Measurements from ENCODE around the gene ACTL10. TPM values are rescaled to one million over a fixed set of nuclear protein-coding genes. Genes with fewer than 3 reads are reported as not detected.

ACTL10 gene
- total and polyA plus RNA-seq, 4 donors, result 0.50 to 1.2 (median 0.80) TPM

GRCh38 chr20:33660685-33661058, 6.1 kb upstream of the ACTL10 start:
- Histone ChIP-seq H3K27ac (ENCODE audit: low read depth, low read length) (no peak overlapping the region), H3K4me1 (ENCODE audit: control insufficient read depth, insufficient read depth, low read length) (peaks cover 25% of the 10 kb centered on the region), H3K36me3 (ENCODE audit: control insufficient read depth, insufficient read depth, low read length) (peaks cover 51% of the 10 kb centered on the region), H3K9me3 (ENCODE audit: control insufficient read depth, insufficient read depth, low read length) (no peaks in the 10 kb centered on the region), H3K4me3 (ENCODE audit: low read depth, low read length) (no peak overlapping the region), H3K27me3 (ENCODE audit: control insufficient read depth, insufficient read depth, low read length) (no peaks in the 10 kb centered on the region)
- DNase-seq (ENCODE audit: low read depth in 4 of 6, low spot score in 6 of 6), result no peak
- WGBS (ENCODE audit: insufficient coverage), result 85% methylated on average over 7 of the region's 7 CpGs

- DNase-seq (ENCODE audit: low read depth in 4 of 6, low spot score in 6 of 6), result no peak
- Histone ChIP-seq H3K36me3 (ENCODE audit: control insufficient read depth, insufficient read depth, low read length) (peaks cover 36% of the 10 kb centered on the region), H3K27me3 (ENCODE audit: control insufficient read depth, insufficient read depth, low read length) (no peaks in the 10 kb centered on the region), H3K4me3 (ENCODE audit: low read depth, low read length) (peak within 1 kb of the TSS; percentile 79), H3K9me3 (ENCODE audit: control insufficient read depth, insufficient read depth, low read length) (no peaks in the 10 kb centered on the region), H3K4me1 (ENCODE audit: control insufficient read depth, insufficient read depth, low read length) (peaks cover 36% of the 10 kb centered on the region), H3K27ac (ENCODE audit: low read depth, low read length) (peak within 1 kb of the TSS; percentile 89)
- 96% methylated on average over 7 of the region's 10 CpGs for WGBS (ENCODE audit: insufficient coverage)
Measured at GRCh38 chr20:33662172-33662571, 4.6 kb upstream of the ACTL10 start, which contains the start of gene C20orf144. Gene C20orf144, plus strand, starts transcription at chr20:33662327. Its CDS starts 19 bp downstream, at chr20:33662346.

- under 1% methylated on average over 83 of the region's 84 CpGs for WGBS (ENCODE audit: insufficient coverage)
- no peaks in the 10 kb centered on the region for H3K9me3 ChIP-seq (ENCODE audit: control insufficient read depth, insufficient read depth, low read length)
- H3K27ac ChIP-seq (ENCODE audit: low read depth, low read length), result peak overlapping the region; percentile 90
- peaks cover 48% of the 10 kb centered on the region for H3K4me1 ChIP-seq (ENCODE audit: control insufficient read depth, insufficient read depth, low read length)
- peak in 3 of 6 donors; percentile 65 to 92 (median 91) for DNase-seq (ENCODE audit: low read depth in 4 of 6, low spot score in 6 of 6)
- peak overlapping the region; percentile 79 for H3K4me3 ChIP-seq (ENCODE audit: low read depth, low read length)
- H3K27me3 ChIP-seq (ENCODE audit: control insufficient read depth, insufficient read depth, low read length), result no peaks in the 10 kb centered on the region
- peaks cover 28% of the 10 kb centered on the region for H3K36me3 ChIP-seq (ENCODE audit: control insufficient read depth, insufficient read depth, low read length)
Measured at GRCh38 chr20:33663161-33664084, 3.3 kb upstream of the ACTL10 start.

DNA sequence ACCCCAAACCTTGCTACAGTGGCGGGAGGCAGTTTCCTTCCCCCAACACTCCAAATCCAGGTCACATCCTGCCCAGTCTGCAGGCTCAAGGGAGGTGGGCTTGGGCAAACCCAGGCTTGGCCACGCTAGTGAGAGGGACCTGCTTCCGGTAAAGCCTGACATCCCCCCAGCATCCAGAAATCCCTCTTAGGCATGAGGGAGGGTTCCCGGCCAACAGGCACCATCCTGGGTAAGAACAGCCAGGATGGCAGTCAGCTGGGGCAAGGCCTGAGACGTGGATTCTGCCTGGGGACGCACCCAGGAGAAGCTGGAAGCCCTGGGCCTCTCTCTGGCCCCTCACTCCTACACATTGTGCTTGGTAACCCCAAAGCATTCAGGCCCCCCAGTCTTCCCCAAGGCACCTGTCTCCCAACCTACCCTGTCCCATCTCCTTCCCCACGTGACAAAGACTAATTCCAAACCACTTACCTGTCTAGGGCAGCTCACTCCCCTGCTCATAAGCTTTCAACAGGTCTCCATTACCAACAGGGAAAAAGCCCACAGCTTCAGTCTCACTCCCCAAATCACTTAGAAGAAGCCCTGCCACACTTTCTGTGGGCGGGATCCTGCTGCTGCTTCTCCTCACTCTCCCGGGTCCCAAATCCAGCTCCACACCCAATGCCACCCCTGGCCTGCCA, 2.5 kb upstream of the ACTL10 start:
- Histone ChIP-seq H3K4me1 (ENCODE audit: control insufficient read depth, insufficient read depth, low read length) (peaks cover 52% of the 10 kb centered on the region), H3K27ac (ENCODE audit: low read depth, low read length) (peak overlapping the region; percentile 90), H3K9me3 (ENCODE audit: control insufficient read depth, insufficient read depth, low read length) (no peaks in the 10 kb centered on the region), H3K36me3 (ENCODE audit: control insufficient read depth, insufficient read depth, low read length) (peaks cover 22% of the 10 kb centered on the region), H3K27me3 (ENCODE audit: control insufficient read depth, insufficient read depth, low read length) (no peaks in the 10 kb centered on the region), H3K4me3 (ENCODE audit: low read depth, low read length) (peak overlapping the region; percentile 79)
- DNase-seq (ENCODE audit: low read depth in 4 of 6, low spot score in 6 of 6), result no peak
- 39% methylated on average over 9 of the region's 9 CpGs for WGBS (ENCODE audit: insufficient coverage)

- H3K36me3 ChIP-seq (ENCODE audit: control insufficient read depth, insufficient read depth, low read length), result peaks cover 22% of the 10 kb centered on the region
- no peak for DNase-seq (ENCODE audit: low read depth in 4 of 6, low spot score in 6 of 6)
- H3K9me3 ChIP-seq (ENCODE audit: control insufficient read depth, insufficient read depth, low read length), result no peaks in the 10 kb centered on the region
- H3K27ac ChIP-seq (ENCODE audit: low read depth, low read length), result no peak overlapping the region
- WGBS (ENCODE audit: insufficient coverage), result 97% methylated on average over 2 of the region's 2 CpGs
- no peaks in the 10 kb centered on the region for H3K27me3 ChIP-seq (ENCODE audit: control insufficient read depth, insufficient read depth, low read length)
- H3K4me3 ChIP-seq (ENCODE audit: low read depth, low read length), result no peak overlapping the region
- peaks cover 52% of the 10 kb centered on the region for H3K4me1 ChIP-seq (ENCODE audit: control insufficient read depth, insufficient read depth, low read length)
Measured at GRCh38 chr20:33664762-33665144, 2.0 kb upstream of the ACTL10 start.

DNA sequence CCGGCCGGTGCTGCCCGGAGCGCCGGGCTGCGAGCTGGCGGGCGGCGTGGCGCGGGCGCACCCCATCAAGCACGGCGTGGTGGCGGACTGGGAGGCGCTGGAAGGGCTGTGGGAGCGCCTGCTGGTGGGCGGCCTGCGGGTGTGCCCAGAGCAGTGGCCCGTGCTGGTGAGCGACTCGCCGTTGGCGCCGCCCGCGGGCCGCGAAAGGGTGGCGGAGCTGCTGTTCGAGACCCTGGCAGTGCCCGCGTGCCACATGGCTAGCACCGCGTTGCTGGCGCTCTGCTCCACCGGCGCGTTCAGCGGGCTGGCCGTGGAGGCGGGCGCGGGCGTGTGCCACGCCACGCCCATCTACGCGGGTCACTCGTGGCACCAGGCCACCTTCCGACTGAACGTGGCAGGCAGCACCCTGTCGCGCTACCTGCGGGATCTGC, 517 bp downstream of the ACTL10 start:
- no peaks in the 10 kb centered on the region for H3K9me3 ChIP-seq (ENCODE audit: control insufficient read depth, insufficient read depth, low read length)
- 3% methylated on average over 55 of the region's 55 CpGs for WGBS (ENCODE audit: insufficient coverage)
- peaks cover 53% of the 10 kb centered on the region for H3K4me1 ChIP-seq (ENCODE audit: control insufficient read depth, insufficient read depth, low read length)
- H3K27me3 ChIP-seq (ENCODE audit: control insufficient read depth, insufficient read depth, low read length), result no peaks in the 10 kb centered on the region
- peak overlapping the region; percentile 43 for H3K4me3 ChIP-seq (ENCODE audit: low read depth, low read length)
- H3K36me3 ChIP-seq (ENCODE audit: control insufficient read depth, insufficient read depth, low read length), result peaks cover 29% of the 10 kb centered on the region
- H3K27ac ChIP-seq (ENCODE audit: low read depth, low read length), result peak overlapping the region; percentile 80
- peak in 2 of 6 donors; percentile 50 to 57 for DNase-seq (ENCODE audit: low read depth in 4 of 6, low spot score in 6 of 6)

DNA sequence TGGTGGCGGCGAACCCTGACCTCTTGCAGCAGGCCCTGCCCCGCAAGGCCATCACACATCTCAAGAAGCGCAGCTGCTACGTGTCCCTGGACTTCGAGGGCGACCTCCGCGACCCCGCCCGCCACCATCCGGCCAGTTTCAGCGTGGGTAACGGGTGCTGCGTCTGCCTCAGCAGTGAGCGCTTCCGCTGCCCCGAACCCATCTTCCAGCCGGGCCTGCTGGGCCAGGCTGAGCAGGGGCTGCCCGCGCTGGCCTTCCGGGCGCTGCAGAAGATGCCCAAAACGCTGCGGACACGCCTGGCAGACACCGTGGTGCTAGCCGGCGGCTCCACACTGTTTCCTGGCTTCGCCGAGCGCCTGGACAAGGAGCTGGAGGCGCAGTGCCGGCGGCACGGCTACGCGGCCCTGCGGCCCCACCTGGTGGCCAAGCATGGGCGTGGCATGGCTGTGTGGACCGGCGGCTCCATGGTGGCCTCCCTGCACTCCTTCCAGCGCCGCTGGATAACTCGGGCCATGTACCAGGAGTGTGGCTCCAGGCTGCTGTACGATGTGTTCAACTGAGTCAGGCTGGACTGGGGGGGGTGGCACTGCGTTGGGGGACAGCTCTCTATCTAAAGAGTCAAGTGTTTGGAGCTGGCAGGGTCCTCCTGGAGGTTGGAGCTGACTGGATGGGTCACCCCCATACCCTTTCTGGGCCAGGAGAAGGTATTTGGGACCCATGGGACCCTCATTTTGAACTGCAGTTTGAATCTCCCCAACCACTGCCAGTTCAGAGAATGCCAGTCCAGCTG, 1.1 kb downstream of the ACTL10 start:
- no peaks in the 10 kb centered on the region for H3K9me3 ChIP-seq (ENCODE audit: control insufficient read depth, insufficient read depth, low read length)
- no peaks in the 10 kb centered on the region for H3K27me3 ChIP-seq (ENCODE audit: control insufficient read depth, insufficient read depth, low read length)
- H3K36me3 ChIP-seq (ENCODE audit: control insufficient read depth, insufficient read depth, low read length), result peaks cover 34% of the 10 kb centered on the region
- H3K27ac ChIP-seq (ENCODE audit: low read depth, low read length), result no peak overlapping the region
- peaks cover 55% of the 10 kb centered on the region for H3K4me1 ChIP-seq (ENCODE audit: control insufficient read depth, insufficient read depth, low read length)
- peak overlapping the region; percentile 36 for H3K4me3 ChIP-seq (ENCODE audit: low read depth, low read length)
- WGBS (ENCODE audit: insufficient coverage), result 7% methylated on average over 46 of the region's 47 CpGs
- peak in 2 of 6 donors; percentile 87 to 90 for DNase-seq (ENCODE audit: low read depth in 4 of 6, low spot score in 6 of 6)

DNA sequence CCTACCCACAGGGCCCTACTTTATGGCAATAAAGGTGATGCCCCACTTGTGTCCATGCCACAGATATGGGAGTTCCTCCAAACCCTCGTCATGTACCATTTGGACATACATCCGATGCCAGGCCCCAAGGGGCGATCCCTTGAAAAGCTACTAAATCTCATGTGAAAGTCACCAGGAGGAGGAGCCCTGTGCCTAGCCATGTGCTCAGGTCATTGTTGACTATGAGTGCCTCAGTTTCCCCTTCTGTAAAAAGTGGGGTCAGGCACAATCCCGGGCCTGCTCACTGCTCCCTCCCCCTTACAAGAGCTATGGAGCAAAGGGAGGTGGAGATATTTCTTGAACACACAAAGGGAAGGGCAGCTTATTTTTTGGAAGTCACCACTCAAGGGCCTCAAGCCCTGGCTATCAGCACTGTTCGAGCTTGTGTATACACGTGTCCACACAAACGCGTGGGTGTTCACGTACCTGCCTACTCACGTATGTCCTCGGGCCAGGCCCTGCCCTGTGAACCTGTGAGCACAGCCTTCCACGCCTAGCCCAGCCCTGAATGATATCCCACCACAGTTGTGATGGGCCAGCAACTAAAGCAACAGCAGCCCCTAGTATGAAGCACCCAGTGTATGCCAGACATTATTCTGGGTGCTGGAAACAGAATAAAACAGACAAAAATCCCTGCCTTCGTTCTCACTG, 1.9 kb downstream of the ACTL10 start:
- Histone ChIP-seq H3K36me3 (ENCODE audit: control insufficient read depth, insufficient read depth, low read length) (peaks cover 34% of the 10 kb centered on the region), H3K4me3 (ENCODE audit: low read depth, low read length) (peak overlapping the region; percentile 36), H3K4me1 (ENCODE audit: control insufficient read depth, insufficient read depth, low read length) (peaks cover 57% of the 10 kb centered on the region), H3K27ac (ENCODE audit: low read depth, low read length) (no peak overlapping the region), H3K9me3 (ENCODE audit: control insufficient read depth, insufficient read depth, low read length) (no peaks in the 10 kb centered on the region), H3K27me3 (ENCODE audit: control insufficient read depth, insufficient read depth, low read length) (no peaks in the 10 kb centered on the region)
- WGBS (ENCODE audit: insufficient coverage), result 91% methylated on average over 11 of the region's 13 CpGs
- no peak for DNase-seq (ENCODE audit: low read depth in 4 of 6, low spot score in 6 of 6)

GRCh38 chr20:33669224-33669623, 2.5 kb downstream of the ACTL10 start:
- H3K4me1 ChIP-seq (ENCODE audit: control insufficient read depth, insufficient read depth, low read length), result peaks cover 56% of the 10 kb centered on the region
- no peaks in the 10 kb centered on the region for H3K9me3 ChIP-seq (ENCODE audit: control insufficient read depth, insufficient read depth, low read length)
- H3K27ac ChIP-seq (ENCODE audit: low read depth, low read length), result no peak overlapping the region
- H3K4me3 ChIP-seq (ENCODE audit: low read depth, low read length), result no peak overlapping the region
- no peaks in the 10 kb centered on the region for H3K27me3 ChIP-seq (ENCODE audit: control insufficient read depth, insufficient read depth, low read length)
- H3K36me3 ChIP-seq (ENCODE audit: control insufficient read depth, insufficient read depth, low read length), result peaks cover 34% of the 10 kb centered on the region
- whole genome bisulfite sequencing (ENCODE audit: insufficient coverage), result 78% methylated on average over 4 of the region's 5 CpGs
- DNase-seq (ENCODE audit: low read depth in 4 of 6, low spot score in 6 of 6), result no peak

Data from spinal cord (tissue), 10 donors.